Measurements from ENCODE around the gene PDS5A. TPM values are rescaled to one million over a fixed set of nuclear protein-coding genes. Genes with fewer than 3 reads are reported as not detected.
"Not testable (repeated sequence)": the region's sequence is repeated elsewhere in the genome, so short reads cannot be mapped to it uniquely, and the experiment has no call there.

PDS5A gene
- polyA plus RNA-seq, 5 donors: 51.1 to 80.0 (median 65.8) TPM

GRCh38 chr4:39838431-39838830 lies 139.3 kb downstream of the PDS5A start:
- DNase-seq: not testable (repeated sequence)

GRCh38 chr4:39834269-39834668 lies 143.4 kb downstream of the PDS5A start:
- DNase-seq: no peak

- no peak for DNase-seq
Measured at GRCh38 chr4:39825741-39826231, 151.9 kb downstream of the PDS5A start.

- DNase-seq: peak in 1 of 2 donors; percentile 7
Measured at GRCh38 chr4:39825090-39825489, 152.6 kb downstream of the PDS5A start.

GRCh38 chr4:39823191-39823590 lies 154.5 kb downstream of the PDS5A start:
- no peak for DNase-seq

- no peak for DNase-seq
Measured at GRCh38 chr4:39822662-39823061, 155.0 kb downstream of the PDS5A start.

- no peak for DNase-seq
Measured at GRCh38 chr4:39821951-39822350, 155.8 kb downstream of the PDS5A start.

- DNase-seq: no peak
Measured at GRCh38 chr4:39820186-39820585, 157.5 kb downstream of the PDS5A start.

GRCh38 chr4:39818646-39819045 lies 159.1 kb downstream of the PDS5A start:
- no peak for DNase-seq

GRCh38 chr4:39814403-39815185 lies 163.1 kb downstream of the PDS5A start:
- no peak for DNase-seq

GRCh38 chr4:39813761-39814160 lies 163.9 kb downstream of the PDS5A start:
- not testable (repeated sequence) for DNase-seq

GRCh38 chr4:39813033-39813432 lies 164.7 kb downstream of the PDS5A start:
- not testable (repeated sequence) for DNase-seq

GRCh38 chr4:39812500-39812899 lies 165.2 kb downstream of the PDS5A start:
- DNase-seq: no peak

- DNase-seq: no peak
Measured at GRCh38 chr4:39808231-39808749, 169.4 kb downstream of the PDS5A start.

GRCh38 chr4:39802005-39802404 lies 175.7 kb downstream of the PDS5A start:
- no peak for DNase-seq

GRCh38 chr4:39792976-39793375 lies 184.7 kb downstream of the PDS5A start:
- not testable (repeated sequence) for DNase-seq

GRCh38 chr4:39792529-39792928 lies 185.2 kb downstream of the PDS5A start:
- no peak for DNase-seq

- DNase-seq: no peak
Measured at GRCh38 chr4:39792128-39792527, 185.6 kb downstream of the PDS5A start.

GRCh38 chr4:39786838-39787237 lies 190.9 kb downstream of the PDS5A start:
- no peak for DNase-seq

- DNase-seq: no peak
Measured at GRCh38 chr4:39785083-39785482, 192.6 kb downstream of the PDS5A start.

GRCh38 chr4:39781988-39782387 lies 195.7 kb downstream of the PDS5A start:
- not testable (repeated sequence) for DNase-seq
